ENCODE results near the gene RPS6KC1.

GRCh38 chr1:213211201-213211600 is 160.2 kb downstream of the RPS6KC1 start:
- TF ChIP-seq CTCF (conservative IDR thresholded peaks at IDR 0.05 in 1 of 2, IDR thresholded peaks at IDR 0.05 in 1 of 2; ENCODE audit: extremely low read depth in 1 of 2, insufficient read depth in 1 of 2, low read depth in 1 of 2, low read length in 2 of 2) = no peak
- no peak for TF ChIP-seq EZH2 (IDR thresholded peaks at IDR 0.05; ENCODE audit: borderline replicate concordance, low read length)

All from mammary epithelial cell (primary cell).